ENCODE results near the gene AGRN.

The AGRN gene

GRCh38 chr1:1019122-1019999 lies 559 bp upstream of the AGRN start:
- H3K27me3 Mint-ChIP-seq (ENCODE audit: low read depth, poor library complexity): no peaks in the 10 kb centered on the region
- peak; percentile 86 for DNase-seq
- H3K9me3 Mint-ChIP-seq: peaks cover 4% of the 10 kb centered on the region
- H3K27ac Mint-ChIP-seq: no peak overlapping the region
- H3K4me1 Mint-ChIP-seq: peaks cover 35% of the 10 kb centered on the region
- peak; percentile 30 for TF ChIP-seq CTCF (IDR thresholded peaks at IDR 0.05)
- H3K36me3 Mint-ChIP-seq (ENCODE audit: low read depth): peaks cover 3% of the 10 kb centered on the region
- H3K4me3 Mint-ChIP-seq: no peak overlapping the region

DNA sequence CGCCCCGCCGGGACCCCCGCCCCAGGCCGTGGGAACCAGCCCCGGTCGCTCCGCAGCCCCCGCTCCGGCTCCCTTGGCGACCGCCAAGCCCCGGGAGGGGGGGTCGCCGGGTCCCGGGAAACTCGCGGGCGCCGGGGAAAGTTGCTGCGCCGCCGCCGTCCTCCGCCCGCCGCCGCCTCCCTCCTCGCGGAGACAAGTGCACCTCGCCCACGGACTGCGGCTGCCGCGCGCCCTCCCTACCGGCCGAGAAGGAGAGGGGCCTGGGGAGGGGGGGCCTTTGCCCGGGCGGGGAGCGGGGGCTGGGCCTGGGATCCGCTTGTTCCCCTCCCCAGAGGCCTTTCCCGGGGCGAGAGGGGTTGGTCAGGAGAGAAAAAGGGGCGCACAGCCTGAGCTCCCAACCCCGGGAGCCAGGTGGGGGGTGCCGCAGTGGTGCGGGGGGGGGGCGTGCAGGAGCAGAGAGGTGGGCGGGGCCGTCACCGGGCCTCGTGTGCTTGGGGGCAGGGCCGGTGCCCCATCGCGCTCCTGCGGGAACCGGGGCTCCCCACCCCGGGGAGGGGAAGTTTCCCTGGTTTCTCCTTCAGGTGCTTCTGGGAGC lies 592 bp downstream of the AGRN start:
- Mint-ChIP-seq H3K27me3 (ENCODE audit: low read depth, poor library complexity) (no peaks in the 10 kb centered on the region), H3K4me1 (peaks cover 24% of the 10 kb centered on the region), H3K36me3 (ENCODE audit: low read depth) (peaks cover 3% of the 10 kb centered on the region), H3K9me3 (peaks cover 4% of the 10 kb centered on the region), H3K27ac (no peak overlapping the region), H3K4me3 (peak overlapping the region; percentile 70)
- peak; percentile 61 for DNase-seq
- no peak for TF ChIP-seq CTCF (IDR thresholded peaks at IDR 0.05)

GRCh38 chr1:1021010-1021919 lies 1.3 kb downstream of the AGRN start:
- Mint-ChIP-seq H3K4me3 (peak overlapping the region; percentile 70), H3K4me1 (peaks cover 30% of the 10 kb centered on the region), H3K36me3 (ENCODE audit: low read depth) (peaks cover 3% of the 10 kb centered on the region), H3K27ac (no peak overlapping the region), H3K9me3 (peaks cover 4% of the 10 kb centered on the region), H3K27me3 (ENCODE audit: low read depth, poor library complexity) (no peaks in the 10 kb centered on the region)
- TF ChIP-seq CTCF (IDR thresholded peaks at IDR 0.05): no peak
- DNase-seq: no peak

DNA sequence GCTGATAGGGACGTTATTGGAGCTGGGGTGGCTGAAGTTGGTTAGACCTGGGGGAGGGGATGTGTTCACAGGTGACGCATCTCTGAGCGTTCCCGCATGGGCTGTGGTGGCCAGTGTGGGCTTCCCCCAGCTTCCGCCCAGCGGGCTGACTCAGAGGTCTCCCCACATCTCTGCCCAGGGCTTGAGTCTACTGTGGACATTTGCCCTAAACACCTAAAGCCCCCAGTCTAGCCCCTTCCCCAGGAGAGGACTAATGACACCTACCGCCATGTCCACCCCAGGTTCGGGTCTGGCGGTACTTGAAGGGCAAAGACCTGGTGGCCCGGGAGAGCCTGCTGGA lies 2.0 kb downstream of the AGRN start:
- Mint-ChIP-seq H3K27ac (no peak overlapping the region), H3K4me1 (peaks cover 30% of the 10 kb centered on the region), H3K36me3 (ENCODE audit: low read depth) (peaks cover 3% of the 10 kb centered on the region), H3K27me3 (ENCODE audit: low read depth, poor library complexity) (no peaks in the 10 kb centered on the region), H3K9me3 (peaks cover 4% of the 10 kb centered on the region), H3K4me3 (peak overlapping the region; percentile 25)
- TF ChIP-seq CTCF (IDR thresholded peaks at IDR 0.05): no peak
- DNase-seq: no peak

- no peaks in the 10 kb centered on the region for H3K27me3 Mint-ChIP-seq (ENCODE audit: low read depth, poor library complexity)
- H3K4me1 Mint-ChIP-seq: peaks cover 28% of the 10 kb centered on the region
- no peaks in the 10 kb centered on the region for H3K36me3 Mint-ChIP-seq (ENCODE audit: low read depth)
- no peak overlapping the region for H3K27ac Mint-ChIP-seq
- H3K9me3 Mint-ChIP-seq: no peaks in the 10 kb centered on the region
- no peak for DNase-seq
- no peak for TF ChIP-seq CTCF (IDR thresholded peaks at IDR 0.05)
- H3K4me3 Mint-ChIP-seq: peak overlapping the region; percentile 57
Measured at GRCh38 chr1:1022302-1023009, 2.5 kb downstream of the AGRN start.

All from nephron progenitor cell (in vitro differentiated cells).